NCI-H146 treated with DMSO at 0.1 percent for 48 hours (cell line): ENCODE results near the gene TCP10L.
A peak's percentile ranks its signal among the peaks of the same experiment; 100 is the strongest.
"Not testable (repeated sequence)": the region's sequence is repeated elsewhere in the genome, so short reads cannot be mapped to it uniquely, and the experiment has no call there.

Source experiments
- DNase-seq: peaks from one replicate; lab custom pipeline; 2025; ENCODE audit not compliant: unreplicated experiment; lab: John Stamatoyannopoulos, UW

Gene TCP10L, protein sequence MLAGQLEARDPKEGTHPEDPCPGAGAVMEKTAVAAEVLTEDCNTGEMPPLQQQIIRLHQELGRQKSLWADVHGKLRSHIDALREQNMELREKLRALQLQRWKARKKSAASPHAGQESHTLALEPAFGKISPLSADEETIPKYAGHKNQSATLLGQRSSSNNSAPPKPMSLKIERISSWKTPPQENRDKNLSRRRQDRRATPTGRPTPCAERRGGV

DNA sequence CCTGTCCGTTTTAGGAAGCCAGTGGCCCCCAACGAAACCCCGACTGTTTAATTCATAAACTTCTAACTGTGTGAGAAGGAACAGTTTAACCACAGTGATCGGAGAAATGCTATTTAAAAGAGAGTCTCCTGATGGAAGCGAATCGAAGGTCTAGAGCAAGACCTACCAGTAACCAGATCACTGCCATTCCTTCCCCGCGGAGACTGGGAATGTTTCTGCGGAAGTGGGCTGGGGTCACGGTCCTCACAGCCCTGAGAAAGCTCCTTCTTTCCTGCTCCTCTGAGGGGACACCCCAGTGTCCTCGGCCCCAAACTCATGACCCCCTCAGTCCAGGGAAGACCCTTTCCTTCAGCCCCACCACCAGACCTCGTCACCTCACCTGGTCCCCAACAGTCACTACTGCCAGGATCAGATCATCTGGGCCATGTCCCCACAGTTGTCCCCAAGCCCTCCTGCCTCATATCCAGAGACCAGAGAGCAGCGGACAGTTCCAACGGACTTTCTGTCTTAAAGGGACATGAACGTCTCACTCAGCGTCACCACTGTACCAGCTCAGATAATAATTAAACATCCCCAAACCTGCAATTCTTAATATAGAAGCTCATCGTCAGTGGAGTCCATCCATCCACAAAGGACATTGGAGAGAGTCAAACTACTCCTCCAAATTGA, at the start of gene TCP10L:
TSS of gene TCP10L (minus strand) at position 482 of the 669 bp plus-strand sequence. CDS start 1,219 bp downstream, outside the sequence.
- DNase-seq = no peak

DNA sequence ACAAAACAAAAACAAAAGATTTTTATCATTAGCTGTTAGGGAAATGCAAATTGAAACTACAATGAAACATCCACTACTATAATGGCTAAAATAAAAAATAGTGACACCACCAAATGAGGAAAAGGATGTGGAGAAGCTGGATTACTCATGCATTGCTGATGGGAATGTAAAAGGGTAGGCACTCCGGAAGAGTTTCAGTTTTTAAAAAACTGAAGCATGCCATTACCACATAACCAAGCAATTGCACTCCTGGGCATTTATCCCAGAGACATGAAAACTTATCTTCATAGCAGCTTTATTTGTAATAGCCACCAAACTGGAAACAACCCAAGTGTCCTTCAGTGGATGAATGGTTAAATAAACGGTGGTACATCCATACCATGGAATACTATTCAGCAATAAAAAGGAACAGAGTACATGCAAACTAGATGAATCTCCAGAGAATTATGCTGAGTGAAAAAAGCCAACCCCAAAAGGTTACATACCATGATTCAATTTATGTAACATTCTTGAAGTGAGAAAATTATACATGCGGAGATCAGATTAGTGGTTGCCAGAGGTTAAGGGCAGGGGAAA, 41.4 kb upstream of the TCP10L start:
- DNase-seq = no peak

DNA sequence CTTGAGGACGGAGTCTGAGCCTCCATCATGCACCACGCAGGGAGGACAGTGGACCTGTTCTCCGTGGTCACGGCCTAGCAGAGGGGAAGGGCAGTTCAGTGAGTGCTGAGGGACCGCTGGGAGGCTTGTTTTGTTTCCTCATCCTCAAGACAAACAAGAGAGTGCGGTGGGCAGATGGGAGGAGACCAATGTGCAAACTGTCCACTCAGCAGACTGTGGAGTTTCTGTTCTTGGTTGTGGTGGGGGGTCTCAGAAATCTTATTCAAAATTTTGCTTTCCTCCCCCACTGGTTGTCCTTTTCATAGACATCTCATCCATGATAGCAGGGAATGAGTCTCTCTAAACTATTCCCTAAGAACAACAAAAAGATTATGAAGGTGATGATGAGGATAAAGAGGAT, 32.9 kb upstream of the TCP10L start:
- DNase-seq = not testable (repeated sequence)

DNA sequence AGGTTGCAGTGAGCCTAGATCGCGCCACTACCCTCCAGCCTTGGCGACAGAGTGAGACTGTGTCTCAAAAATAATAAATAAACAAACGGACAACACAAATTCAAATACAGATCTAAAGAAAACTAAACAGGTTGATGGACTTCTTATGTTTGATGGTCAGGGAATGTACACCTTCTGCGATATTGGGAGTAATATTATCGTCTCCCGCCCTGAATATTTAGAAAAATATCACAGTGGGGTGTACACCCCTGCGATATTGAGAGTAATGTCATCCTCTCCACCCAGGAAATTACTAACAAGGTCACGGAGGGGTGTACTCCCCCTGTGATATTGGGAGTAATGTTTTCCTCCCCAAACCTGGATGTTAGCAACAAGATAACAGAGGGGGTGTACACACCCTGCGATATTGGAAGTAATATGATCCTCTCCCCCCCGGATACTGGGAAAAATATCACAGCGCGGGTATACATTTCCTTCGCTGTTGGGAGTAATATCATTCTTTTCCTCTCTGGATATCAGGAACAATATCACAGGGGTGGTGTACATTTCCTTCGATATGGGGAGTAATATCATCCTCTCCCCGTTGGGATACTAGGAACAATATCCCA, 28.2 kb upstream of the TCP10L start:
- DNase-seq = no peak

DNA sequence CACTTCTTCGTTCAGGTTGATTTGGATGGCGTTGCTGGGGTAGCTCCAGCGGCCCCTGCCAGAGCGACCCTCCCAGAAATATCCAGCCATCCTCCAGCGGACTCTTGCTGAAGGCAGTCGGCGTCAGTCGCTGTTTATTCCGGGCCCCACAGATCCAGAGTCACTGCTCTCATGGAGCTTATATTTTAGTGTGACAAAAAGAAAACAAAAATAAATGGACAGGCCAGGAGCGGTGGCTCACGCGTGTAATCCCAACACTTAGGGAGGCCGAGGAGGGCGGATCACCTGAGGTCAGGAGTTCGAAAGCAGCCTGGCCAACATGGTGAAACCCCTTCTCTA, 27.6 kb upstream of the TCP10L start:
- DNase-seq = no peak

DNA sequence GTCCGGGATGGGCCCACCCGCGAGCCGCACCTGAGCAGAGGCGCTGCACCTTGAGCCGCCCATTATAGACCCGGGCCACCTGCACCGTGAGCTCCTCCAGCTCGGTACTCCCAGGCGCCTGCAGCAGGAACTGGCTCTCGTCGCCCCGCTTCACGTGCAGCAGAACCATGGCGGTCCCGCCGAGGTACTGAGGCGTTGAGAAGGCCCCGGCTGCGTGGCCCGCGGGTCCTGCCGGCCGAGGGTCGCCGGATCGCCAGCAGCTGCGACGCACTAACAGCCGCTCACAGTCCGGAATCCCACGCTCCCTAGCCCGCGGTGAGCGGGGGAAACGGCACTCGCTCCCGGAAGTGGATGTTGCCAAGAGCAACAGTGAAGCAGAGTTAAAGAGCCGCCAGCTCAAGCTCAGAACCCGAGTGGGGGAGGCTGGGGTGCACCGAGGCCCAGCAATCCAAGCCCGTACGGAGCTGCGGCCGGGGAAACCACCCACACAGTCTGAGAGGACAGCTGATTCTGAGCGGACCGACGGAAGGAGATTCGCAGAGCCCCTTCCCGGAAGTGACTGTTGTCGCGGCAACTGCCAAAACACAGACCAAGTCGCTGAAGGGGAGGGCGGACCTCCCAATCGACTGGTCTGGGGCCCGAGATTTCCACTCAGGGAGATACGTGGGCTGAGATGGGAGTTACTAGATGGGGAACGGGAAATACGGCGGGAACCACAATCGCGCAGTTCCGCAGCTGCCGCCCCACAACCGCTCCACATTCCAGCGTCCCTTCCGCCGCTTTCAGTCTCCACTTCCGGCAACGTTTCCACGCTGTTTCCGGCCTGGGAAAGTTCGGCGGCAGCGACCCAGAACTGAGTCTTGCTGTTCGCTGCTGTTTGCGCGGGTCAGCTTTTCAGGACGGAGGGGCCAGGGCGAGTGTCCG, 27.0 kb upstream of the TCP10L start, which contains the start of gene CFAP298:
TSS of gene CFAP298 (minus strand) at position 303 of the 924 bp plus-strand sequence. CDS start at position 169, 134 bp downstream.
- peak; percentile 59 for DNase-seq

DNA sequence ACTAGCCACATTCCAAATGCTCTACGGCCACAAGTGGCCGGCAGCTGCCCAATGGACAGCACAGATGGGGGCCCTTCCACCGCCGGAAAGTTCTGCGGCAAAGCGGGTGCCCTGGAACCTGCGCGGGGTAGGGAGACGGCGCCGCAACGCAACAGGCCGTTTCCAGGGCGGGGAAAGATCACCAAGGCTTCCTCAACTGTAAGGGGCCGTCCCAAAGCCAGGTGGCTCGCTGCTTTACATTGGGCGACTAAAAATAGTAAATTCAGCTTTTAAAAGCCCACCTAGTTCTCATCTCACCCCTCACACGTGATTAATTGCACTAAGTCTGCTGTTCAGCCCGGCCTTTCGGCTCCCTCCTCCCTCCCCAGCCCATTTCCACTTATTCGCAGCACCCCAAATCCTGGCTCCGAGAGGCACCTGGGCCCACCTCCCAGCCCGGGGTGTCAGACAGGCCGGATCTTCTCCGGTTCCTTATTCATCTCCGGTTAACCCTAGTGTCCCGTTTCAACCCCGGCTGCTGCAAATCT, 26.2 kb upstream of the TCP10L start:
- DNase-seq = no peak

DNA sequence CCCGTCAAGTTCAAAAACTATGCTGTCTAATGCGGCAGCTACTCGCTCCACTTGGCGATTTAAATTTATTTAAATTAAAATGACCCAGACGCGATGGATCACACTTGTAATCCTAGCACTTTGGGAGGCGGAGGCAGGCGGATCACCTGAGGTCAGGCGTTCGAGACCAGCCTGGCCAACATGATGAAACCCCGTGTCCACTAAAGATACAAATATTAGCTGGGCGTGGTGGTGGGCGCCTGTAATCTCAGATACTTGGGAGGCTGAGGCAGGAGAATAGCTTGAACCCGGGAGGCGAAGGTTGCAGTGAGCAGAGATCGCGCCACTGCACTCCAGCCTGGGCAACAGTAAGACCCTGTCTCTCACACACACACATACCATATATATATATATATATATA, 25.6 kb upstream of the TCP10L start:
- DNase-seq = not testable (repeated sequence)

DNA sequence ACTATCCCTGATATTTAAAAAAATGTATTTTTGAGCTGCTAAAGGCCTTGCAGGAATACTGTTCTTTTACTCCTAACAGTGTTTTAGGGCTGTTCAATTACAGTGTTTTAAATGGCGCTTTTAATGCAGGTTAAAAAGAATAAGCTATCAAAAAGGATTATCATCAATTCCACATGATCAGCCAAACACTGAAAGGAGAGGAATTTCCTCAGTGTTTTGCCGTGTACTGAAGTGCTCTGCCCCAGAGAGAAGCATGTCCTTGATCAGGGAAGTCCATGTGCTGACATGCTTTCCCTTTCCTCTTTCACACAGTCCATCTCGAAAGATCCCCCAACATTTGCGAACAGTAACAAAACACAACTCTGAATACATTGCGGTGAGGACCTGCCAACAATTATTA, 23.5 kb upstream of the TCP10L start:
- DNase-seq = no peak

DNA sequence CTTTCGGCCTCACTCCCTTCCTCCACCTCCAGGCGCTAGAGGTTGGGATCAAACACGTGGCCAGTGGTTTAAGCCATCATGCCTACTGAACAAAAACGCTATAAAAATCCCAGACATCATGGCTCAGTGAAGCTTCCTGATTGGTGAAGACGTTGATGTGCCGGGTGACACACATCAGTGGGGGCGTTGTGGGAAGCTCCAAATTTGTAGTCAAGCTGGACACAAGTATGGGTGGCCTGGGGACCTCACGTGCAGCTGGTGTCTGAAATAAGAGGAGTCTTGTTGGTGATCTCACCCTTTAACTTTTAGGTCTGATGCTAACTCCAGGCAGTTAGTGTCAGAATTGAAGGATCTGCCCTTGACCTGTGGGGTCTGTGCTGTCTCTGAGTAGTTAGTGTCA, 20.1 kb upstream of the TCP10L start:
- no peak for DNase-seq

DNA sequence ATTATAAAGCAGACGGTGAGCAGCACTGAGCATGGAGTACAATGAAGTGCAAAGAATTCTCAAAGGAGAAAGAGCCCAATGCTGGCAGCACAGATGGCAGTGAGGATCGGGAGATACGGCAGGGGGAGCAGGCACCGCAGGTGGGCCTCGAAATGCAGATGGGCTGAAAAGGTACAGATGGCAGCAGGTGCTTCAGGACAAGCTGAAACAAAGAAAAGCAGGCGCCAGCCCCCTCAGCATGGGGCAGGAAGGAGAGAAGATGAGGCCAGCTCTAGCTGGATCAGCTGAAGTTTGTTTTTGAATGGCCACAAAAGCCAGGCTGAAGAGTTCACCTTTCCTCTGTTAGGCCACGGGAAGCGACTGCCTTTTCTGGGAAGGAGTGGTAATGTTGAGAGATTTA, 19.1 kb upstream of the TCP10L start:
- peak; percentile 82 for DNase-seq

DNA sequence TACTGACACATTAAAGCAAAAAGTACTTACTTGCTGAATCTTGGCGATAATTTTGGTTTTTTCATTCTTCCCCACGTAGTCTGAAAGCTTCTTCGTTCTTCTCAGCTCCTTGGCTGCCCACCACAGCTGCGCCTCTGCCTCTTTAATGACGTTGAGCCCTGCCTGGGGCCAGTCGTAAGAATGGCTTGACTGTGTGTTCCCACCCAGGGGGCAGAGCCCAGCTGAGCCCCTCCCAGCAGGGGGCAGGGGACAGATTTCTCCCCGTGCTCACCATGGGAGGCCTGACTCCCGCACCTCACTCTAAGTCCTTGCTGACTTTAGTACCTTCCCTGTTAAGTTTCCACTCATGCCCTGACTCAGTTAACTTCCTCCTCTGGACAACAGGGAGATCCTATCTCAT, 17.8 kb upstream of the TCP10L start:
- peak; percentile 9 for DNase-seq

DNA sequence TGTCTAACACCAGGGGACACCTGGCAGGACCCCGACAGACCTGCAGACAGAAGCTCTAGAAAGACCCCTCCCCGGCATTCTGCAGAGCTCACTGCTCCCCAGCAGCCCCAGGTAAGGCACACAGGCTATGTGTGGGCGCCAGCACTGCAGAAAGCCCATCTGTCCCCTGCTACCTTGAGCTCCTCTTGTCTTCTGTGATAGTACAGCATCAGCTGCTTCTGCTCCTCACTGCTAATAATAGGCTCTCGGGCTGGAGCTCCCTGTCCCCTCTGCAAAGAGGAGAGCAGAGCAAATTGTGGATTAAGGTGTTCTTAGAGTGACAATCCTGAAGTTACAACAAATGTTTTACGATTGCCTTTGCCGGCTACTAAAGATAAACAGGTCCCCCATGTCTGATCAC, 16.8 kb upstream of the TCP10L start:
- DNase-seq = no peak

DNA sequence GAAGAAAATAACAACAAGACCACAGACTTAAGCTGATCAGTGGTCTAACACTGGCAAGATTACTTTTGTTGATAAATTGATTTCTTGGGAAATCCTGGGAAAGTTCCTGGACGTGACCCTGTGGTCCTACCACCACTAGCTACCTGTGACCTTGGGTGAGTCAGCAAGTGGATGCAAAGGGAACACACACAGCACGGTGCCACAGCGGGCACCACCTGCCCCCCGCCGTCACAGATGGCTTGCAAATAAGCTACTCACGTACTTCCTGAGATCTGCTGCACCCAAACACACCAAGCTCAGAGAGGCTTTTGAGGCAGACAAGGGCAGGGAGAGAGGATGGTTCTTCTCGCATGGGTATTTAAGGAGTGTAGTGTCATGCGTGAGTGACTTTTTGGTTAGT, 14.2 kb upstream of the TCP10L start:
- peak; percentile 33 for DNase-seq

DNA sequence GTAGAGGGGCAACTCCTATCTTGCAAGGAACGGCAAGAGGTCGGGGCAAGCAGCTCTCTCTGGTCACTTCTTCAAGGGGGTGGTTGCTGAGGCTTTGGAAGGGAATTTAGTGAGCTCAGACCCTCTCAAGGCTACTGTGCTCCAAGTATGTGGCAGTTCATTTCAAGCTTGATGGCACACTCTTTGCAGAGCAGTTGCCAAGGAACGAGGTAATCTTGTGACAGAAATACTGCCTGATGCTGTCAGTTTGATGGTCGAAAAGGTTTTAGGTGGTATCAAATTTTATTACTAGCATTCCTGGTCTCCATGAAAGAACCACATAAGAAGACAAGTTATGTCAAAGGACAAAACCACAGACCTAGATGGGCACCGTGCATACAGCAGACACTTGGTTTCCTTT, 13.8 kb upstream of the TCP10L start:
- no peak for DNase-seq

DNA sequence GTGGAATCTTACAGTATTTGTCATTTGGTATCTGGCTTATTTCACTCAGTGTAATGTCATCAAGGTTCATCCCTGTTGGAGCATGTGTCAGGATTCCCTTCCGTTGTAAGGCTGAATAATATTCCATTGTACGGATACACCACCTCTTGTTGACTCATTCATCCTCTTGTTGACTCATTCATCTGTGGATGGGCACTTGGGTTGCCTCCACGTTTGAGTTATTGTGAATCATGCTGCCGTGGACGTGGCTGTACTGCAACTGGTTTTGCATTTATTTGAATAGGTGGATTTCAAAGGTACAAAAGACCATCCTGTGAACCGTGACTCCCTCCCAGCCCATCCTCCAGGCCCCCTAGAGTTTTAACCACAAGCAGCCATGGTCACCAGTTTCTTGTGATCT, 11.9 kb upstream of the TCP10L start:
- DNase-seq = no peak

DNA sequence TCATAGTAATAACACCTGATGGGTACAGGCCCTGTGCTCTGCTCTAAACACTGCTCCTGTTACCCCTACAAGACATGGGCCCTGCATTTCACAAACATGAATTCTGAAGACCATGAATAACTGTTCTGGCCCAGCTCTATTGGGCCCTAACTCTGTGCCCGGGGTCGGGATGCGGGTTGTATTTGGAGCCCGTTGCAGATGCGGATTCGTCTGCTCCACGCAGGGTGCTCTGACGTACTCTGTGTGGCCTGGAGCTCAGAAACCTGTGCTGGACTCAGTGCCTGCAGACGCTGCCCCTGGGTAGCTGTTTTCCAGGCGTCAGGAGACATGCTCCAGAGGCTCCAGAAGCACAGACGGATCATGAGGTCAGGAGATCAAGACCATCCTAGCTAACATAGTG, 10.1 kb upstream of the TCP10L start:
- no peak for DNase-seq

DNA sequence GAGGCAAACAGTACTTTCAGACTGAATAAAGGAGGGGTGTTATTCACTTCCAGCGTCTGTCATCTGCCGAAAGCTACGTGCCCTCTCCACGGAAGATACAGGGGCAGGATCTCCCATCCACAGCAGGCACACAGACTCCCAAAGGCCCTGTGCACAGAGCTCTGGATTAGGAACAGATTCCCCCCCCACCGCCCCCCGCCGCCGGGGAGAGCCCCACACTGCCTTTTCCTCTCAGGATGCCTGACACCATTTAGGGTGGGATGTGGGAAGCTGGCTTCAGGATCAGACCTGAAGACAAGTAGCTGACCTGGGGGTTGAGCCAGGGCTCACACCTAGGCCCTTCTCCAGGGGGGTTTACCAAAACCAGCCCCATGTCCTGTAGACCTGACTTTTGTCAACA, 8.4 kb upstream of the TCP10L start:
- no peak for DNase-seq

DNA sequence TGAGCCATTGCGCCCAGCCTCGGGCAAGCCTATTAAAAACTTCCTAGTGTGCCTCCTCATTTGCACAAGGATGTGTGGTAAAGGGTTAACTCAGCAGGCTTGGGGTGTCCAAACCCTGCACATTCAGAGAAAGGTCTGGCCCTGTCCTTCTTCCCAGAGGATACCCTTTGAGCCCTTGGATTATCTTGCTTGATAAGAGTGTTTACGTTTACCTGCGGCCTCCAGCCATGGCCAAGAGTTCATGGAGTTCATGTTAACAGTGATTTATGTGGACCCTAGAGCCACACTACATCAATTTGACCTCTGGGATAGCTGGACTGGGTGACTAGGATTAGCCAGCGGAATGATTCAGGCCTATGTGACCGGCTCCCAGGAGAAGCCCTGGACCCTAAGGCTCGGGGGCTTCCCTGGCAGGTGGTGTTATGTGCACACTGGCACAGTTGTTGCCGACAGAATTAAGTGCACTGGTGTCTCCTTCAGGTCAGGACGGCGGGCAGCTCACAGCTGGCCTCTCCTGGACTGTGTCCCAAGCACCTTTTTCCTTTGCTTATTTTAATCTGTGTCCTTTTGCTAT, 7.7 kb upstream of the TCP10L start:
- DNase-seq = no peak

DNA sequence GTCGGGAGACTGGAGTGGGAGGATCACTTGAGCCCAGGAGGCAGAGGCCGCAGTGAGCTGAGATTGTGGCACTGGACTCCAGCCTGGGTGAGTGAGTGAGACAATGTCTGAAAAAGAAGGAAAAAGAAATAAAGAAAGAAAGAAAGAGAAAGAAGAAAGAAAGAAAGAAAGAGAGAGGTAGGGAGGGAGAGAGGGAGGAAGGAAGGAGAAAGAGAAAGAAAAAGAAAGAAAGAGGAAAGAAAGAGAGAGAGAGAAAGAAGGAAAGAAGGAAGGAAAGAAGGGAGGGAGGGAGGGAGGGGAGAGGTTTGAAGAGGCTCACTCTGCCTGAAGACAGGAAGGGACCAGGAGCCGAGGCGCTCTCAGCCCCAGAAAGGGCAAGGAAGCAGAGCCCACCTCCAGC, 4.8 kb upstream of the TCP10L start:
- DNase-seq = no peak

DNA sequence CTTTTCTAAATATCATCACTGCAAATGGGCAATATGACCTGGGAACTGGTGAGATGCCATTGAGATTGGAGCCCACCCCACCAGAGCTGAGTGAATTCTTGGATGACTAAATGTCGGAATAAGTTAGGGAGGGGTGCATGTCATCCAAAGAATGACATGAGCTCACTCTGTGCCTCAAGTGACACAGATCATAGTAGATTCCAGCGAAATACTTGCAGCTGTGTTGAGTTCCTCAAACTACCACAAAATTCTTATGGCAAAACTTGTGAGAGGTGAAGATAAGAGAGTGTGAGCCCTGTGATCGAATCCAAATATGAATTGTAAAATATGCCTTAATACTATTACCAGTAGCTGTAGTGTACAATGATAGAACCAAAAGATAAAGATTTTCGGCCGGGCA, 2.3 kb upstream of the TCP10L start:
- DNase-seq = no peak
